Lower leg skin (tissue), 4 donors: ENCODE data around the gene CD300LD. TPM values are rescaled to one million over a fixed set of nuclear protein-coding genes. Genes with fewer than 3 reads are reported as not detected.

Experiments
- DNase-seq, 2 donors: peaks; one replicate each; pipeline ENCODE4 v3.0.0-alpha.2; 2019; ENCODE audit warnings: low spot score in 2 of 2
- H3K4me3 ChIP-seq: fragments of 200-600 bp; sonication (generic); 2 replicates; pipeline ENCODE4 v1.5.1; 2017; ENCODE audit warnings: mild to moderate bottlenecking, low read depth; ENCODE audit not compliant: poor library complexity, severe bottlenecking
- CTCF ChIP-seq, 3 donors: fragments of 450-650 bp; IDR thresholded peaks; one replicate each; pipeline ENCODE4 v1.5.1; 2016; ENCODE audit warnings: antibody characterized with exemption in 3 of 3, mild to moderate bottlenecking in 3 of 3, moderate library complexity in 2 of 3
- POLR2A ChIP-seq, 2 donors: fragments of 450-650 bp; IDR thresholded peaks; one replicate each; pipeline ENCODE4 v1.6.1; 2016 to 2017; ENCODE audit warnings: antibody characterized with exemption in 2 of 2, mild to moderate bottlenecking in 1 of 2, moderate library complexity in 1 of 2
- WGBS, 2 donors: methylation state at CpG; one replicate each; pipeline ENCODE4 v1.1.5; 2018; 5-methylcytosine and 5-hydroxymethylcytosine counted together
- intact Hi-C: fragments of 100-400 bp; cut with DNase I; formaldehyde crosslinking; loops from one replicate; pipeline ENCODE4 v1.15.0; 2023; ENCODE audit warnings: low total_unique reads
- total RNA-seq, 4 donors: library from RNA; depleted of rRNA; stranded (reverse); fragments of >200 nt; gene quantifications; one replicate each; pipeline ENCODE4 v1.1.0, GENCODE V29; 2016

The CD300LD gene
- total RNA-seq, 4 donors from 2014 or later: not detected

- TF ChIP-seq CTCF (IDR thresholded peaks at IDR 0.05): no peak
- TF ChIP-seq POLR2A (IDR thresholded peaks at IDR 0.05): no peak
- 18 to 29% methylated on average over 2 of the region's 2 CpGs for WGBS, 2 donors
- intact Hi-C loops: no loop called here
- DNase-seq: no peak
- H3K4me3 ChIP-seq: no peak overlapping the region
Observed at GRCh38 chr17:74610108-74610507, 18.0 kb upstream of the CD300LD start.

- no peak for TF ChIP-seq CTCF (IDR thresholded peaks at IDR 0.05)
- no peak for TF ChIP-seq POLR2A (IDR thresholded peaks at IDR 0.05)
- whole genome bisulfite sequencing, 2 donors: 93 to 99% methylated on average over 3 of the region's 3 CpGs
- intact Hi-C loops: no loop called here
- H3K4me3 ChIP-seq: no peak overlapping the region
- DNase-seq: peak in 1 of 2 donors; percentile 64
Observed at GRCh38 chr17:74608511-74608910, 16.4 kb upstream of the CD300LD start.

- WGBS, 2 donors: 41 to 42% methylated on average over 1 of the region's 1 CpG
- no peak overlapping the region for H3K4me3 ChIP-seq
- intact Hi-C loops: no loop called here
- no peak for DNase-seq
- no peak for TF ChIP-seq POLR2A (IDR thresholded peaks at IDR 0.05)
Observed at GRCh38 chr17:74607221-74607620, 15.1 kb upstream of the CD300LD start.

GRCh38 chr17:74606050-74606449 is 14.0 kb upstream of the CD300LD start:
- WGBS, 2 donors: 87 to 88% methylated on average over 8 of the region's 8 CpGs

GRCh38 chr17:74605361-74605760 is 13.3 kb upstream of the CD300LD start:
- no peak for TF ChIP-seq CTCF (IDR thresholded peaks at IDR 0.05)
- no peak for TF ChIP-seq POLR2A (IDR thresholded peaks at IDR 0.05)
- intact Hi-C loops: no loop called here
- H3K4me3 ChIP-seq: no peak overlapping the region
- DNase-seq: peak; percentile 76 to 93
- 16 to 27% methylated on average over 10 of the region's 10 CpGs for WGBS, 2 donors

More at GRCh38 chr17:74606050-74606449, 14.0 kb upstream of the CD300LD start:
- H3K4me3 ChIP-seq: no peak overlapping the region
- intact Hi-C loops: no loop called here
- no peak for TF ChIP-seq CTCF (IDR thresholded peaks at IDR 0.05)
- no peak for TF ChIP-seq POLR2A (IDR thresholded peaks at IDR 0.05)
- DNase-seq: peak in 1 of 2 donors; percentile 82

- no peak overlapping the region for H3K4me3 ChIP-seq
- no peak for DNase-seq
- intact Hi-C loops: no loop called here
- no peak for TF ChIP-seq POLR2A (IDR thresholded peaks at IDR 0.05)
- no peak for TF ChIP-seq CTCF (IDR thresholded peaks at IDR 0.05)
- 36 to 44% methylated on average over 10 of the region's 10 CpGs for WGBS, 2 donors
Observed at GRCh38 chr17:74604761-74605160, 12.7 kb upstream of the CD300LD start.
